TTC549 (cell line): ENCODE measurements around the gene LDLRAD3.

ENCODE experiments used
- FAIRE-seq: peaks from 2 replicates; lab custom pipeline; 2012; peaks lifted over from hg19 to GRCh38; lab: Jason Lieb, UNC

The LDLRAD3 gene

GRCh38 chr11:36077886-36078685 is 134.2 kb downstream of the LDLRAD3 start:
- FAIRE-seq = no peak

DNA sequence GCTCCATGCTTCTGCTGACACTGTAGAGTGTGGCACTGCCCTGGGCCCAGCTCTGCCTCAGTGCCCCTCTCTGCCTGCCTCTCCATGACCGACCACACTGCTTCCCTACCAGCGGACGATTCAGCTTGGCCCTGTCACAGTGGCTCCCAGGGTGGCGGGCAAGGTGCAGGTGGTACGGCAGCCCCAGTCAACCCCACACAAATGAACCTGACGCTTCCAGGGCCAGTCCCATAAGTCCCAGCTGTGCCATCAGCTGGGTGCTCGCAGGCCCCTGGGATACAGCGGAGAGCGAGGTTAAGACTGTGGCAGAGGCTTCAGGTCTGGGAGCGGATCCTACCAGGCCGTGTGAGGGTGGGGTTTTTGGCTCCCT is 134.8 kb downstream of the LDLRAD3 start:
- FAIRE-seq = no peak

GRCh38 chr11:36079878-36080675 is 136.2 kb downstream of the LDLRAD3 start:
- no peak for FAIRE-seq

GRCh38 chr11:36081274-36081945 is 137.5 kb downstream of the LDLRAD3 start:
- no peak for FAIRE-seq

GRCh38 chr11:36086366-36086765 is 142.5 kb downstream of the LDLRAD3 start:
- no peak for FAIRE-seq

- FAIRE-seq = no peak
Observed at GRCh38 chr11:36088266-36088972, 144.6 kb downstream of the LDLRAD3 start.

GRCh38 chr11:36089920-36090319 is 146.1 kb downstream of the LDLRAD3 start:
- no peak for FAIRE-seq

- no peak for FAIRE-seq
Observed at GRCh38 chr11:36090356-36091109, 146.7 kb downstream of the LDLRAD3 start.

DNA sequence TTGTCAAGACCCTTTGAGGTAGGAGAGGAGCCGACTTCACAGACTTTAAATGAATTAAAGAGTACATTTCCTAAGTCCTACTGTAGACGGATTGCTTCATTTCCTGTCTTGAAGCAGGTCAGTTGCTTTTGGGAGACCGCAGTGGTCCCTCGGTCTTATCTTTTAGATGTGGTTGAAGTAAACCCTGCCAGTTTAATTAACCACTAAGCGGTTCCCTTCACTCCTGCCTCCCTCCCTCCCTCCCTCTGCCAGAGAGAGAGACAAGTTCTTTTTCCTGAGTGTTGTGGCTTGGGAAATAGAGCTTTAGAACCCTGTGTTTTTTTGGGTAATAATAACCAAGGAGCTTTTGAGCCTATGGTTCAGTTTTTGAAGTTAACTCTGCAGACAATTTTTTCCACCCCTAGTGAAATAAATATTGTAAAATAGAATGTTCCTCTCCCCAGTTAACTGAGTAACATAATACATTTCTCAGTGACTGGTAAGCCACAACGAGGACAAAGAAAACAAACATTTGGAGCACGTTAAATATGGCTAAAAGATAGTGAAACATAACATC is 147.5 kb downstream of the LDLRAD3 start:
- FAIRE-seq = no peak

DNA sequence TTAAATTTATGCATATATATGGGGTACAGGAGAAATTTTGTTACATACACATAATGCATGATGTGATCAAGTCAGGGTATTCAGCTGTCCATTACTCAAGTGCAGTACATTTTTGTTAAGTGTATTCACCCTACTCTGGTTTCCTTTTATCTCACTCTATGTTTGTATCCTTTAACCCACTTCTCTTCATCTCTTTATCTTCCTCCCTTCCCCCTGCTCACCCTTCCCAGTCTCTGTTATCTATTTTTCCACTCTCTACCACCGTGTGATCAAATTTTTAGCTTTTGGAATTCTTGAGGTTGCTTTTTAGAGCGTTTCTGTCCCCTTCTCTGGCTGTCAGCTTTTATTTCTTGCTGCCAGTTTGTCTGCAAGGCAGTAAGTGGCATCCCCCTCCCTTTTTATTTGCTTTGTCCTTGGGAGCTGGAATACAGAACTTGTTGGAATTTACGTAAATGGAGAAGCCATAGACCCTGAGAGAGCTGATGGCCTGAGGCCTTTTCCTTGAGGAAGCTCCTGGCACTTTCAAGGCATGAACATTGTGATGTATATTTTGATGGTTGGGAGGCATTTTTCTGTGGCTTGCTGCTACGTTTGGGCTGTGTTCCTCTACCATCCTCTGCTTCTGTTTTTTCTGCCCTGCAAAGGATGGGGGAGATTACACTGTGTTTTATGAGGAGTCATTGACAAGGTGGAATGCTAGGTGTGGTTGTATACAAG is 148.6 kb downstream of the LDLRAD3 start:
- no peak for FAIRE-seq

DNA sequence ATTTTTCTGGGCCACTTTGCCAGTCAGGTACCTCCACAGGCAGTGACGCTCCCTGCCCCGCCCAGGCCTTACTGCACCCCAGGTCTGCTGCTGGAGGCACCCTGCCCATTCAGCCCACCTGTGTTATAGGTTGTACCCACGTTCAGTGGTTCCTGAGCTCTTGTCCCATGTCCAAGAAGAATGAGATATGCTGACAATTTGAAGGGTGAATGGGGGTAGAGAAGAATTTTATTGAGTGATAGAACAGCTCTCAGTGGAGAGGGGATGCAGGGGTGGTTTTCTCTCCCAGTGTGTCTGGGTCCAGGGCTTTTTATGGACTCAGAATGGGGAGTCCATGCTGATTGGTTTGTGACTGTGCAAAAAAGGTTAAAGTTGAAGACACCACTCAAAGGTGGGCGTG is 149.7 kb downstream of the LDLRAD3 start:
- FAIRE-seq = no peak

- no peak for FAIRE-seq
Observed at GRCh38 chr11:36094164-36094563, 150.3 kb downstream of the LDLRAD3 start.

- FAIRE-seq = no peak
Observed at GRCh38 chr11:36095716-36096115, 151.9 kb downstream of the LDLRAD3 start.

DNA sequence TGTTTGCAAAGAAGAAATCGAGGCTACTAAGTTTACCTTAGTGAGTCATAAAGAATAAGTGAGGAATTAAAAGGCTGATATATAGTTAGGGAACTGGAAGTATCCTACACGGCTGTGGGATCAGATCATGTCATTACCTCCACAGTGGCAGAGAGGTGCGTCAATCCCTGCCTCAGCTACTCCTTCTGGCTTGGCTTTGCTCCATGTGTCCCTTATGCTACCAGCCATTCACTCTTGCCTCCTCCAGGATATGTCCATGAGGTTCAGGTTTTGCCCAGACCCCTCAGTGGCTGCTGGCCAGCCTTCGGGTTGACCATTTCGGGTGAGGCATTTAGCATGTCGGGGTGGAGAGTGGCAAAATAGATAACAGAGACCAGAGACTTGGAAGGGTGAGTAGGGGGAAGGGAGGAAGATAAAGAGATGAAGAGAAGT is 153.4 kb downstream of the LDLRAD3 start:
- no peak for FAIRE-seq

DNA sequence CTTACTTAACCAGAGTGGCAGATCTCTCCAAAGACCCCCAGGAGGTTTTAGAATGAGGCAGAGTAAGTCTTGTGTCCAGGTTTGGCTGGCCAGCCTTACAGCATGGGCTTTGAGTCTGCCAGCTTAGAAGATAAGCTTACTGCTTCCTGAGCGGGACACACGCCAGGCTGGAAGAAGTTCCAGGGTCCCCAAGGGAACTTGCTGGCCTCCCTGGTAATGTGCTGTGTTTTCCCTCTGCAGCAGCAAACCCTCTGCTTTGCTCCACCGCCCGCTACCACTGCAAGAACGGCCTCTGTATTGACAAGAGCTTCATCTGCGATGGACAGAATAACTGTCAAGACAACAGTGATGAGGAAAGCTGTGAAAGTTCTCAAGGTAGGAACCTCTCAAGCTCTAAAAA is 154.2 kb downstream of the LDLRAD3 start:
- no peak for FAIRE-seq

GRCh38 chr11:36098853-36099375 is 155.1 kb downstream of the LDLRAD3 start:
- FAIRE-seq = no peak

DNA sequence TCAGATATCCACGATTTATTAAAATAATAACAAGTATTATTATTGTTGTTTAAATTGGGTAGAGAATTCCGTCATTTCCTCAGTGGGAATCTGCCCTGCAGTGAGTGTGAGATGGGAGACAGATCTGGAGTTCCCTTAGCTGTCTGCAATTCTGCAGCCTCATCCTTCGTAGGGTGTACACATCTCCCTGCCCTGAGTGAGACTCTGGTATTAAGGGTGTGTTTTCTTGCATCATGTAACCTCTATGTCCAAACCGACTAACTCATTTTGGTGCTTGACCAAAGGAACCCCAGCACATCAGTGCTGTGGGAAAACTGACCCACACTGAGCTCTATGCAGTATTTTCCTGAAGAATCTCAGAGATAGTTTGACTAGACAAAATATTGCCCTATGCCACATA is 157.6 kb downstream of the LDLRAD3 start:
- no peak for FAIRE-seq

- FAIRE-seq = no peak
Observed at GRCh38 chr11:36102868-36103267, 159.0 kb downstream of the LDLRAD3 start.

DNA sequence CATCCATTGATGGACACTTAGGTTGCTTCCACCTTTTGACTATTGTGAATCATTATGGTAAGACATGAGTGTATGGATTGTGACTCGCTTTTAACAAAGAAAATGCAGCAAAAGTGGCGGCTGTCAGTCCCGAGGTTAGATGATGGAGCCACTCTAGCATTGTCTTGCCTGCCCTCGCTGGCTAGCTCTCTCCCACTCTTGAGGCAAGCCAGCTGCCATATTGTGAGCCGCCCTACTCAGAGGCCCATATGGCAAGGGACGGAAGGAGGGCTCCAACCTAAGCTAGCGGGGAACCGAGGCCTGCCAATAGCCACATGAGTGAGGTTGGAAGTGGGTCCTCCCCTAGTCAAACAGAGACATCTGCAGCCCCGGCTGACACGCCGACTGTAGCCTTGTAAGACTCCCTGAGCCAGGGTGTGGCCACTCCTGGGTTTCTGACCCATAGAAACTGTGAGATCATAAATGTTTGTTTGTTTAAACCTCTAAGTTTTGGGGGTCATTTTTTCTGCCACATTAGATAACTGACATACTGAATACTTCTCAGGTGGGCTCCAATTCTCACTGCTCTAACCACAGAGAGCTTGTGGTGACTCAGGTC is 160.2 kb downstream of the LDLRAD3 start:
- no peak for FAIRE-seq

GRCh38 chr11:36104660-36104992 is 160.8 kb downstream of the LDLRAD3 start:
- FAIRE-seq = no peak
